Upper lobe of left lung (tissue), 6 donors: Measurements from ENCODE around the gene TFCP2. TPM values are rescaled to one million over a fixed set of nuclear protein-coding genes. Genes with fewer than 3 reads are reported as not detected.

ENCODE experiments used
- ATAC-seq, 2 donors: fragments of 200-7000 bp; cut with Tn5 transposase; one replicate each; pipeline ENCODE4 v1.9.1; 2022; ENCODE audit warnings: mild to moderate bottlenecking in 2 of 2, moderate library complexity in 2 of 2; ENCODE audit not compliant: low FRiP score in 2 of 2
- DNase-seq, 2 donors: peaks; one replicate each; pipeline ENCODE4 v3.0.0-alpha.2; 2019 to 2020
- H3K27ac ChIP-seq, 4 donors: fragments of 200-600 bp; sonication (generic); one replicate each; pipeline ENCODE4 v1.5.1; 2016 to 2019
- H3K27me3 ChIP-seq, 4 donors: fragments of 200-600 bp; sonication (generic); one replicate each; pipeline ENCODE4 v1.5.1; 2017 to 2019
- H3K36me3 ChIP-seq, 4 donors: fragments of 200-600 bp; sonication (generic); one replicate each; pipeline ENCODE4 v1.5.1; 2016 to 2019
- H3K4me1 ChIP-seq, 4 donors: fragments of 200-600 bp; sonication (generic); one replicate each; pipeline ENCODE4 v1.5.1; 2018 to 2019
- H3K4me3 ChIP-seq, 4 donors: fragments of 200-600 bp; sonication (generic); one replicate each; pipeline ENCODE4 v1.5.1; 2017 to 2019; ENCODE audit warnings: mild to moderate bottlenecking in 2 of 4, moderate library complexity in 1 of 4
- H3K9me3 ChIP-seq, 4 donors: fragments of 200-600 bp; sonication (generic); one replicate each; pipeline ENCODE4 v1.5.1; 2018 to 2019
- CTCF ChIP-seq, 6 experiments: fragments of 450-650 bp in 4 of 6; fragments of 200-600 bp in 2 of 6; sonication (generic) in 2 of 6; IDR thresholded peaks; one replicate each; pipeline ENCODE4 v1.5.1; 2016 to 2019; ENCODE audit warnings: antibody characterized with exemption in 6 of 6
- EP300 ChIP-seq, 4 donors: sonication (generic); formaldehyde crosslinking; IDR thresholded peaks; one replicate each; pipeline ENCODE4 v1.5.1; 2017; ENCODE audit warnings: antibody characterized with exemption in 4 of 4, control low read depth in 2 of 4
- POLR2A ChIP-seq, 4 donors: fragments of 450-650 bp; IDR thresholded peaks; one replicate each; pipeline ENCODE4 v1.5.1; 2016 to 2017; ENCODE audit warnings: antibody characterized with exemption in 4 of 4, mild to moderate bottlenecking in 2 of 4
- POLR2AphosphoS5 ChIP-seq, 2 donors: sonication (generic); formaldehyde crosslinking; IDR thresholded peaks; one replicate each; pipeline ENCODE4 v1.5.1; 2017; ENCODE audit warnings: antibody characterized with exemption in 2 of 2
- WGBS, 2 donors: methylation state at CpG; one replicate each; pipeline ENCODE4 v1.1.5; 2017 to 2018; 5-methylcytosine and 5-hydroxymethylcytosine counted together
- total RNA-seq, 6 donors: library from RNA; depleted of rRNA in 4 of 6; stranded (reverse); fragments of >200 nt in 4 of 6; gene quantifications; one replicate each; pipeline versions ENCODE4 v1.1.0 to v1.2.1, GENCODE V29; 2016 to 2021
- donor health status: DM: no; HTN: no; CAD: no; lungs with moderate emphysema.
- donor health status: DM: no; HTN: yes; CAD: no; lungs with severe emphysema.

Gene TFCP2
- total RNA-seq, 6 donors from 2014 or later, result 9.6 to 23.3 (median 20.0) TPM

- no peak overlapping the region for H3K4me3 ChIP-seq
- H3K27ac ChIP-seq, result no peak overlapping the region
- no peak for DNase-seq
- H3K4me1 ChIP-seq, result peaks cover 0 to 6% (median 2%) of the 10 kb centered on the region in 4 donors
- ATAC-seq, result no peak
- H3K27me3 ChIP-seq, result no peaks in the 10 kb centered on the region
- H3K9me3 ChIP-seq, result no peaks in the 10 kb centered on the region
- 78 to 80% methylated on average over 5 of the region's 5 CpGs for whole genome bisulfite sequencing, 2 donors
- TF ChIP-seq EP300 (IDR thresholded peaks at IDR 0.05) (no peak), POLR2AphosphoS5 (IDR thresholded peaks at IDR 0.05) (no peak)
- peaks cover 0 to 31% (median 9%) of the 10 kb centered on the region in 4 donors for H3K36me3 ChIP-seq
Observed at GRCh38 chr12:51187370-51187987, 14.5 kb upstream of the TFCP2 start.

GRCh38 chr12:51186465-51187085, 13.6 kb upstream of the TFCP2 start:
- Histone ChIP-seq H3K4me1 (peaks cover 0 to 6% (median 2%) of the 10 kb centered on the region in 4 donors), H3K27ac (no peak overlapping the region), H3K36me3 (peaks cover 0 to 22% (median 7%) of the 10 kb centered on the region in 4 donors), H3K9me3 (no peaks in the 10 kb centered on the region), H3K27me3 (no peaks in the 10 kb centered on the region), H3K4me3 (no peak overlapping the region)
- WGBS, 2 donors, result 42 to 62% methylated on average over 1 to 3 of the region's 3 CpGs
- ATAC-seq, result no peak
- TF ChIP-seq CTCF (IDR thresholded peaks at IDR 0.05), result no peak
- no peak for TF ChIP-seq POLR2A (IDR thresholded peaks at IDR 0.05)
- no peak for TF ChIP-seq EP300 (IDR thresholded peaks at IDR 0.05)
- no peak for TF ChIP-seq POLR2AphosphoS5 (IDR thresholded peaks at IDR 0.05)
- no peak for DNase-seq

GRCh38 chr12:51185171-51185717, 12.3 kb upstream of the TFCP2 start:
- no peak for ATAC-seq
- 87 to 88% methylated on average over 6 of the region's 6 CpGs for WGBS, 2 donors
- H3K36me3 ChIP-seq, result peaks cover 0 to 10% (median 4%) of the 10 kb centered on the region in 4 donors
- no peak overlapping the region for H3K4me3 ChIP-seq
- no peaks in the 10 kb centered on the region for H3K9me3 ChIP-seq
- no peak for DNase-seq
- no peaks in the 10 kb centered on the region for H3K27me3 ChIP-seq
- peaks cover 0 to 6% (median 2%) of the 10 kb centered on the region in 4 donors for H3K4me1 ChIP-seq
- TF ChIP-seq POLR2A (IDR thresholded peaks at IDR 0.05) (no peak), POLR2AphosphoS5 (IDR thresholded peaks at IDR 0.05) (no peak), CTCF (IDR thresholded peaks at IDR 0.05) (no peak), EP300 (IDR thresholded peaks at IDR 0.05) (no peak)
- no peak overlapping the region for H3K27ac ChIP-seq

- peaks cover 0 to 6% (median 2%) of the 10 kb centered on the region in 4 donors for H3K4me1 ChIP-seq
- no peak overlapping the region for H3K4me3 ChIP-seq
- H3K36me3 ChIP-seq, result no peaks in the 10 kb centered on the region
- ATAC-seq (no peak), DNase-seq (no peak)
- no peaks in the 10 kb centered on the region for H3K9me3 ChIP-seq
- H3K27ac ChIP-seq, result no peak overlapping the region
- TF ChIP-seq POLR2AphosphoS5 (IDR thresholded peaks at IDR 0.05) (no peak), EP300 (IDR thresholded peaks at IDR 0.05) (no peak), POLR2A (IDR thresholded peaks at IDR 0.05) (no peak), CTCF (IDR thresholded peaks at IDR 0.05) (no peak)
- WGBS, 2 donors, result 42 to 64% methylated on average over 3 of the region's 3 CpGs
- no peaks in the 10 kb centered on the region for H3K27me3 ChIP-seq
Observed at GRCh38 chr12:51183816-51184215, 10.9 kb upstream of the TFCP2 start.

GRCh38 chr12:51183349-51183748, 10.4 kb upstream of the TFCP2 start:
- H3K4me1 ChIP-seq, result peaks cover 0 to 6% (median 2%) of the 10 kb centered on the region in 4 donors
- H3K27me3 ChIP-seq, result no peaks in the 10 kb centered on the region
- TF ChIP-seq POLR2A (IDR thresholded peaks at IDR 0.05) (no peak), EP300 (IDR thresholded peaks at IDR 0.05) (no peak), POLR2AphosphoS5 (IDR thresholded peaks at IDR 0.05) (no peak), CTCF (IDR thresholded peaks at IDR 0.05) (no peak)
- no peak overlapping the region for H3K27ac ChIP-seq
- H3K4me3 ChIP-seq, result no peak overlapping the region
- no peaks in the 10 kb centered on the region for H3K36me3 ChIP-seq
- 73 to 79% methylated on average over 3 of the region's 3 CpGs for WGBS, 2 donors
- no peak for DNase-seq
- ATAC-seq, result no peak
- H3K9me3 ChIP-seq, result no peaks in the 10 kb centered on the region
